ENCODE data around the gene SLC9C1.

SLC9C1 gene

GRCh38 chr3:112335434-112335781 lies 41.4 kb upstream of the SLC9C1 start:
- no peak for DNase-seq (ENCODE audit: low spot score)
- in situ Hi-C loops (cut with MboI; ENCODE audit: low pct_unique_long_range_greater_than_20kb, low sequenced_read_pairs, unreplicated experiment) = no loop called here
- TF ChIP-seq CTCF (IDR thresholded peaks at IDR 0.05; ENCODE audit: extremely low read depth, insufficient read depth, missing control alignments) = no peak

- DNase-seq (ENCODE audit: low spot score) = no peak
- in situ Hi-C loops (cut with MboI; ENCODE audit: low pct_unique_long_range_greater_than_20kb, low sequenced_read_pairs, unreplicated experiment) = no loop called here
- TF ChIP-seq CTCF (IDR thresholded peaks at IDR 0.05; ENCODE audit: extremely low read depth, insufficient read depth, missing control alignments) = no peak
Measured at GRCh38 chr3:112334691-112335433, 40.8 kb upstream of the SLC9C1 start.

- no peak for TF ChIP-seq CTCF (IDR thresholded peaks at IDR 0.05; ENCODE audit: extremely low read depth, insufficient read depth, missing control alignments)
- in situ Hi-C loops (cut with MboI; ENCODE audit: low pct_unique_long_range_greater_than_20kb, low sequenced_read_pairs, unreplicated experiment) = no loop called here
- DNase-seq (ENCODE audit: low spot score) = peak; percentile 17
Measured at GRCh38 chr3:112333381-112334317, 39.6 kb upstream of the SLC9C1 start.

GRCh38 chr3:112333002-112333380 lies 39.0 kb upstream of the SLC9C1 start, which contains the start of gene CD200:
TSS of gene CD200 (plus strand) at chr3:112333156. CDS start at chr3:112333213, 57 bp downstream.
- in situ Hi-C loops (cut with MboI; ENCODE audit: low pct_unique_long_range_greater_than_20kb, low sequenced_read_pairs, unreplicated experiment) = no loop called here
- peak; percentile 29 for DNase-seq (ENCODE audit: low spot score)
- TF ChIP-seq CTCF (IDR thresholded peaks at IDR 0.05; ENCODE audit: extremely low read depth, insufficient read depth, missing control alignments) = no peak

GRCh38 chr3:112331851-112332250 lies 37.8 kb upstream of the SLC9C1 start:
- in situ Hi-C loops (cut with MboI; ENCODE audit: low pct_unique_long_range_greater_than_20kb, low sequenced_read_pairs, unreplicated experiment) = no loop called here
- DNase-seq (ENCODE audit: low spot score) = no peak
- TF ChIP-seq CTCF (IDR thresholded peaks at IDR 0.05; ENCODE audit: extremely low read depth, insufficient read depth, missing control alignments) = no peak

GRCh38 chr3:112327371-112327951 lies 33.4 kb upstream of the SLC9C1 start:
- in situ Hi-C loops (cut with MboI; ENCODE audit: low pct_unique_long_range_greater_than_20kb, low sequenced_read_pairs, unreplicated experiment) = loop anchor here (10.0 kb wide), 1 partner anchor 197 kb away; no protein-coding TSS in a partner anchor
- DNase-seq (ENCODE audit: low spot score) = peak; percentile 45
- peak; percentile 66 for TF ChIP-seq CTCF (IDR thresholded peaks at IDR 0.05; ENCODE audit: extremely low read depth, insufficient read depth, missing control alignments)

All from GM13977 (cell line).